Right renal cortex interstitium (tissue), 3 donors: Measurements from ENCODE around the gene SMTNL2. TPM values are rescaled to one million over a fixed set of nuclear protein-coding genes. Genes with fewer than 3 reads are reported as not detected.
"Not testable (repeated sequence)": the region's sequence is repeated elsewhere in the genome, so short reads cannot be mapped to it uniquely, and the experiment has no call there.

Experiments
- DNase-seq, 3 donors: peaks; one replicate each; pipeline ENCODE4 v3.0.0-alpha.2; 2013; ENCODE audit warnings: low read depth in 3 of 3, low spot score in 2 of 3
- polyA plus RNA-seq, 3 donors: library from polyadenylated mRNA; unstranded; fragments of 120-200 nt; gene quantifications; one replicate each; pipeline ENCODE4 v1.2.1, GENCODE V29; 2013; ENCODE audit not compliant: insufficient read length in 3 of 3

The SMTNL2 gene
- polyA plus RNA-seq, 3 donors = 48.1 to 55.6 (median 52.2) TPM

GRCh38 chr17:4598776-4599504 lies 14.6 kb downstream of the SMTNL2 start:
- DNase-seq = no peak

GRCh38 chr17:4599505-4600281 lies 15.4 kb downstream of the SMTNL2 start:
- no peak for DNase-seq

DNA sequence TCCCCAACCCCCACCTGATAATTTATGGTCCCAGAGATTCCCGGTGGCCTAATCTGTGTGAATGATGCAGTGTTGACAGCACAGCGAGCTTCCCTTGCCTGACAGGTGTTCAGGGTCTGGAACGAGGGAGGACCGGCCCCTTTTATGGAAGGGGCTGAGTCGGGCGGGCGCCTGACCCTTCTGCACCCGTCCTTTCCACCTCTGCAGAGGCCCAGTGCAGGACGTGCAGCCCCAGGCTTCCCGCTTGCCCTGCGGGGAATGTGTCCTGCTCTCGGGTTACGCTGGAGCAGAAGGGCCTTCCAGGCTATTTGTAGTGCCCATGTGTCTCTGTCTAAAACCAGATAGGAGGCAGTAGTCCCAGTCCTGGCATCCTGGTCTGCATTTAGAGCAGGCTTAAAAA lies 16.2 kb downstream of the SMTNL2 start:
- no peak for DNase-seq

DNA sequence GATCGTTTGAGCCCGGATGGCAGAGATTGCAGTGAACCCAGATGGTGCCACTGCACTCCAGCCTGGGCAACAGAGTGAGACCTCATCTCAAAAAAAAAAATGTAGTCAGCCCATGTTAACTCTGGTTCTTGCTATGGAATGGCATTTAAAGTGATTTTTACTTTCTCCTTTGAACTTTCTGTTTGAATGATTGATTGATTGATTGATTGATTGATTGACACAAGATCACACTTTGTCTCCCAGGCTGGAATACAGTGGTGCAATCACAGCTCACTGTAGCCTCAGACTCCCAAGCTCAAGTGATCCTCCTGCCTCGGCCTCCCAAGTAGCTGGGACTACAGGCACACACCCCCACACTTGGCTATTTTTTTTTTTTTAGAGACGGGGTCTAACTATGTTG lies 17.0 kb downstream of the SMTNL2 start:
- DNase-seq = no peak

DNA sequence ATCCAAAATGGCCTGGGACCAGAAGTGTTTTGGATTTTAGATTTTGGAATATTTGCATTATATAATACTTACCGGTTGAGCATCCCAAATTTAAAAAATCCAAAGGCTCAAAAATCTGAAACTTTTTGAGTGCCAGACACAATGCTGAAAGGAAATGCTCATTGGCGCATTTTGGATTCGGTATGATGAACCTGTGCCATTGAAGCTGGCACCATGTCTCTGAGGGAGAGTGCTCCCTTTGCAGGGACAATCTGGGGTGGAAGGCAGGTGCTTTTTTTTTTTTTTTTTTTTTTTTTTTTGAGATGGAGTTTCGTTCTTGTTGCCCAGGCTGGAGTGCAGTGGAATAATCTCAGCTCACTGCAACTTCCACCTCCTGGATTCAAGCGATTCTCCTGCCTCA lies 17.7 kb downstream of the SMTNL2 start:
- DNase-seq = no peak

GRCh38 chr17:4604111-4604644 lies 19.8 kb downstream of the SMTNL2 start:
- DNase-seq = peak in 1 of 3 donors; percentile 42

- not testable (repeated sequence) for DNase-seq
Observed at GRCh38 chr17:4604736-4605135, 20.4 kb downstream of the SMTNL2 start.

- no peak for DNase-seq
Observed at GRCh38 chr17:4605826-4606225, 21.5 kb downstream of the SMTNL2 start.

DNA sequence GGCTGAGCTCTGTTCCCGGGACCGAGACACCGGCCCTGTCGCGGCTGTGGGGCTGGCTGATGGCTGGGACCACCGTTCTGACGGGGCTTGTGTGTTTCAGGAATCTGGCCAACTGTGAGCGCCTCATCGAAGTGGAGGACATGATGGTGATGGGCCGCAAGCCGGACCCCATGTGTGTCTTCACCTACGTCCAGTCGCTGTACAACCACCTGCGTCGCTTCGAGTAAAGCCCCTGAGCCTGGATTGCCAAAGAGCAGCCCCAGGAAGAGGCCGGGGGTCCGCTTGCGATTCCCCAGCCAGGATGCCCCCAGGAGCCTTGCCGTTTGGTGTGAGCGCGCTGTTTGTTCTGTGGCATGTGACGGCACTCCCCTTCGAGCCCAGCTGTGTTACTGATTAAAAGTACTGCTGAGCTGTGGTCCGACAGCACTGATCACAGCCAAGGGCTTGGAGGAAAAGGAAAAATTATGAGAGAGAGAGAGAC lies 23.0 kb downstream of the SMTNL2 start:
- DNase-seq = no peak

DNA sequence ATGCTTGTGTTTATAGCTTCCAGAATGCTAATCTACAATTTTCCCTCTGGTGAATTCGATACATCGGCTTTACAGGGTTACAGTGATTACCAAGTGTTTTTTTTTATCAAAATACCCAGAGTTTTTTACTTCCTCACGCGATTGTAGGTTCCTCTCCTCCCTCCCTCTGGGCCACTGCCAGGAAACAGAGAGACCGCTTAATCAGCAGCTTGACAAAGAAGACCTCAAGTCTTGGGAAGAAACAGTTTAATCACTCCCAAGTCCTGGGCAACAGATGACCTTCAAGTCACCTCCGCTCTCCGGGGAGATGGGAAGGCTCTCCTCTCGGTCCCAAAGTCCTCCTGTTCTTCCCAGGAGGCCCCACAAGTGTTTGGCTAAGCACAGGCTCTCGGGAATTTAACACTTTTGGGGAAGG lies 23.5 kb downstream of the SMTNL2 start:
- DNase-seq = no peak

DNA sequence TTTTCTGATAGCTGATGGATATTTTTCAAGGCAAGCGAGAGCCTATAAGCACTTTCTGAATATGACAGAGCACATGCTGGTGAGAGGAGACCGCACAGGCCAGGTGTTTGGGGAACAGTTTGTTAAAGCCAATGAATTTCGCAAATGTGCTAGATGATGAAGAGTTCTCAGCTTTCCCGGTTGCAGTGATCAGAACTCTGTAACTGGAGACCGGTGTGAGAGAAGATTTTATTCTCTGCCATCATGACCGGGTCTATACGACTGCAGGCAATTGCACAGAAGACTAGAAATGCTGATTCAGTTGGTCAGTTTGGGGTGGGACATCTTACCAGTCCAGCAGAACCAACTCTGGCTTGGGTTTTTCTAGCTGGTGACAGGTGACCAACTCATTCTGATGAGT lies 25.4 kb downstream of the SMTNL2 start:
- no peak for DNase-seq

DNA sequence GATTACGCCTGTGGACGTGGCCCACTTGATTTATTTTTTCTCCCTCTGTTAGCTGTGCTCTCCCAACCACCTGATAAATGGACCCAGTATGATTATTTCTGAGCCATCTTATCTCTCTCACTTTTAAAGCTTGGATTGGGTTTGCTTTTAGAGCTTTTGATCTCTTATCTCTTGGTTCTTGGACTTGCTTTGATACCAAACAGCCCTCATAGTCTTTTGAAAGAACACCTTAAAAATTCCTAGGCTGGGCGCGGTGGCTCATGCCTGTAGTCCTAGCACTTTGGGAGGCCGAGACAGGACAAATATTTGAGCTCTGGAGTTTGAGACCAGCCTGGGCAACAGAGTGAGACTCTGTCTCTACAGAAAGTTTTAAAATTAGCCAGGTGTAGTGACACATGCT lies 25.8 kb downstream of the SMTNL2 start:
- DNase-seq = no peak

DNA sequence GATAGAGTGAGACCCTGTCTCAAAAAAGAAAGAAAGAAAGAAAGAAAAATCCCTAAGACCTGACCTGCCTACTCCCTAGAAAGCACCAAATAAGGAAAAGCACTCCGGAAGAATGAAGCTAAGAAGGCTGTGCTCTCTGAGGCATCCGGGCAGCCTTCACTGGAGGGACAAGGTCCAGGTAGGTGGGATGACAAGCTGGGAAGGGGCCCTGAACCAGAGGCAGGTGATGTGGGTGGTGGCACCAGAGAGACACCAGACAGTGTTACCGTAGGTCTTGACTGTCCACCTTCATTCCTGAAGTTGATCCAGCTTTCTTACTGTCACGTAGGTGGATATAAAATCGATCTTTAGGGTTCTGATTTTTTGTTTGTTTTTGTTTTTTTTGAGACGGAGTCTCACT lies 26.3 kb downstream of the SMTNL2 start:
- no peak for DNase-seq

GRCh38 chr17:4616476-4616875 lies 32.1 kb downstream of the SMTNL2 start:
- no peak for DNase-seq

GRCh38 chr17:4617090-4617489 lies 32.8 kb downstream of the SMTNL2 start:
- DNase-seq = no peak

- no peak for DNase-seq
Observed at GRCh38 chr17:4617590-4618351, 33.4 kb downstream of the SMTNL2 start.

DNA sequence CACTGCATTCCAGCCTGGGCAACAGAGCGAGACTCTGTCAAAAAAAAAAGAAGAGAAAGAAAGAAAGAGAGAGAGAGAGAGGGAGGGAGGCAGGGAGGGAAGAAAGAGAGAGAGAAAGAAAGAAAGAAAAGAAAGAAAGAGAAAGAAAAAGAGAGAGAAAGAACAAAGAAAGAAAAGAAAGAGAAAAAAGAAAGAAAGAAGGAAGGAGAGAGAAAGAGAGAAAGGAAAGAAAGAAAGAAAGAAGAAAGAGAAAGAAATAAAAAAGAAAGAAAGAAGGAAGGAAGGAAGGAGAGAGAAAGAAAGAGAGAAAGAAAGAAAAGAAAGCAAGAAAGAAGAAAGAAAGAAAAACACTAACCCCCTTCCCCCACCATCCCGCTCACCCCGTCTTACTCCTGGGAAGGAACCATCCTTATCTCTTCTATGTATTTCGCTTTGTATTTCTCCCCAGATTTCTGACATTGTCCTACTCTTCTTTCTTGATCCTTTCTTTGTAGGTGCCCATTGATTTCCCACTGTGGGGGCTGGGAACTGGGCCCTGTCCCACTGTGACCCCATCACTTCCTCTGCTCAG lies 36.3 kb downstream of the SMTNL2 start:
- DNase-seq = no peak

DNA sequence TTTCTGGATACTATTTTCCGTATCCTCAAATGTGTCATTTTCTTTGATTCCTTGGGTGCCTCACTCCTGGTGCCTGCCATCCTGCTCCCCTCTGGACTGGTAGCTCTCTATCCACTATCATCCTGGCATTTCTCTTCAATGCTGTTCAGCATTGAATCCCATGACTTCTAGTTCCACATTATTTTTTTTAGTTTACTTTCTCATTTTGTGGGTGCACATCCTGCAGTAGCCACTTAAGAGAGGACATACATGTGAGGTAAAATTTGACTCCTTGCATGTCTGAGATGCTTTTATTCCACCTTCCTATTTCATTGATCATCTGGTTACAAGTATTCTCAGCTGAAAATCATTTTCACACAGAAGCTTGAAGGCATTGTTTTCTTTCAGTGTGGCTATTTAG lies 38.0 kb downstream of the SMTNL2 start:
- DNase-seq = no peak

- no peak for DNase-seq
Observed at GRCh38 chr17:4623249-4623648, 38.9 kb downstream of the SMTNL2 start.

DNA sequence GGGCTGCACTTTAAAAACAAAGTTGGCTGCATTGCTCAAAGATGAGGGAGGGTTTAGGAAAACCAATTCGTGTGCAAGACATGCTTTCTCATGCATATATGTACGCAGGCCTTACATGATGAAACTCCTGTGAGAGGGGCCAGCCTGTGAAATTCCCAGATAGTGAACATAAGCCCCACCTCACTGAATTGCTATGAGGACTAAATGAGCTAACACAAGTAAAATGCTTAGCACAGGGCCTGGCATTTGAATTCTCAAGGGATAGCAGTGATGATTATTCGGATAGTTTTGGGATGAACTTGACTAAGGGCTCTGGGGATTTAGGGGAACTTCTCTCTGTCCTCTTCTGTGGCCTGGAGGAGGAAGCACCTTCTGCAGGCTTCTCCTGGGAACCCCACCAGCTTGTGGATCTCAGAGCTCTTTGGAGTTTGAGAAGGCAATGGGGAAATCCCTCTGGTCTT lies 40.2 kb downstream of the SMTNL2 start:
- DNase-seq = not testable (repeated sequence)
